H9 (cell line): ENCODE data around the gene MRGPRG. TPM values are rescaled to one million over a fixed set of nuclear protein-coding genes. Genes with fewer than 3 reads are reported as not detected.

Experiments used
- DNase-seq: peaks from one replicate; pipeline ENCODE4 v3.0.0-alpha.2; 2017
- H2AFZ ChIP-seq: one replicate; pipeline ENCODE4 v1.6.1; 2013; ENCODE audit warnings: mild to moderate bottlenecking, low read length, control low read depth, moderate library complexity
- H2AK5ac ChIP-seq: 2 replicates; pipeline ENCODE4 v1.6.1; 2013; ENCODE audit warnings: low read length, control low read depth, mixed read lengths; ENCODE audit not compliant: insufficient read length
- H2BK120ac ChIP-seq: one replicate; pipeline ENCODE4 v1.6.1; 2013; ENCODE audit warnings: low read depth, mild to moderate bottlenecking, low read length, control low read depth, inconsistent platforms; ENCODE audit not compliant: poor library complexity, severe bottlenecking
- H2BK12ac ChIP-seq: 2 replicates; pipeline ENCODE4 v1.6.1; 2013; ENCODE audit warnings: low read length, control low read depth, mixed read lengths, low read depth; ENCODE audit not compliant: insufficient read length
- H2BK15ac ChIP-seq: 2 replicates; pipeline ENCODE4 v1.6.1; 2013; ENCODE audit warnings: low read depth, low read length, control low read depth
- H2BK20ac ChIP-seq: one replicate; pipeline ENCODE4 v1.6.1; 2013; ENCODE audit warnings: low read depth, mild to moderate bottlenecking, low read length, control low read depth, inconsistent platforms; ENCODE audit not compliant: poor library complexity, severe bottlenecking
- H2BK5ac ChIP-seq: 2 replicates; pipeline ENCODE4 v1.6.1; 2013; ENCODE audit warnings: low read length, control low read depth, mixed read lengths; ENCODE audit not compliant: insufficient read length
- H3K14ac ChIP-seq: 2 replicates; pipeline ENCODE4 v1.6.1; 2013; ENCODE audit warnings: low read length, control low read depth; ENCODE audit not compliant: insufficient read depth
- H3K18ac ChIP-seq: 2 replicates; pipeline ENCODE4 v1.6.1; 2013; ENCODE audit warnings: low read depth, mild to moderate bottlenecking, mixed read lengths, low read length, control low read depth; ENCODE audit not compliant: insufficient read length
- H3K23ac ChIP-seq: 2 replicates; pipeline ENCODE4 v1.6.1; 2013; ENCODE audit warnings: low read length, control low read depth, mixed read lengths, low read depth; ENCODE audit not compliant: insufficient read length
- H3K23me2 ChIP-seq: 2 replicates; pipeline ENCODE4 v1.6.1; 2013; ENCODE audit warnings: low read depth, mild to moderate bottlenecking, mixed read lengths, low read length, control low read depth; ENCODE audit not compliant: insufficient read length, poor library complexity, severe bottlenecking
- H3K27ac ChIP-seq: 2 replicates; pipeline ENCODE4 v1.5.1; 2013; ENCODE audit warnings: low read length, control low read depth, mixed read lengths, low read depth; ENCODE audit not compliant: insufficient read length
- H3K27me3 ChIP-seq: 2 replicates; pipeline ENCODE4 v1.6.1; 2013; ENCODE audit warnings: low read length, control low read depth, inconsistent platforms; ENCODE audit not compliant: insufficient read depth
- H3K4ac ChIP-seq: 2 replicates; pipeline ENCODE4 v1.6.1; 2013; ENCODE audit warnings: low read depth, mild to moderate bottlenecking, control low read depth, inconsistent platforms, low read length, moderate library complexity
- H3K4me1 ChIP-seq: 2 replicates; pipeline ENCODE4 v1.6.1; 2013; ENCODE audit warnings: low read length, control low read depth, inconsistent platforms; ENCODE audit not compliant: insufficient read depth
- H3K4me2 ChIP-seq: 2 replicates; pipeline ENCODE4 v1.6.1; 2013; ENCODE audit warnings: low read length, control low read depth, mixed read lengths; ENCODE audit not compliant: insufficient read length, insufficient read depth
- H3K56ac ChIP-seq: 2 replicates; pipeline ENCODE4 v1.6.1; 2013; ENCODE audit warnings: low read depth, mild to moderate bottlenecking, mixed read lengths, low read length, control low read depth; ENCODE audit not compliant: insufficient read length
- H3K79me1 ChIP-seq: 2 replicates; pipeline ENCODE4 v1.6.1; 2013; ENCODE audit warnings: low read depth, mild to moderate bottlenecking, moderate library complexity, low read length, control low read depth, inconsistent platforms; ENCODE audit not compliant: insufficient read depth, poor library complexity, severe bottlenecking
- H3K79me2 ChIP-seq: 2 replicates; pipeline ENCODE4 v1.6.1; 2013; ENCODE audit warnings: low read length, control low read depth, inconsistent platforms; ENCODE audit not compliant: insufficient read depth
- H3K9ac ChIP-seq: 2 replicates; pipeline ENCODE4 v1.6.1; 2013; ENCODE audit warnings: low read length, control low read depth, mixed read lengths; ENCODE audit not compliant: insufficient read length; ENCODE audit errors: extremely low read depth
- H3K9me3 ChIP-seq: one replicate; pipeline ENCODE4 v1.6.1; 2013; ENCODE audit warnings: low read depth, low read length, inconsistent platforms; ENCODE audit not compliant: control insufficient read depth
- H3T11ph ChIP-seq: one replicate; pipeline ENCODE4 v1.6.1; 2013; ENCODE audit warnings: mild to moderate bottlenecking, low read length, control low read depth, inconsistent platforms
- H4K20me1 ChIP-seq: one replicate; pipeline ENCODE4 v1.6.1; 2013; ENCODE audit not compliant: control insufficient read depth, insufficient read length, insufficient read depth
- H4K5ac ChIP-seq: 2 replicates; pipeline ENCODE4 v1.6.1; 2013; ENCODE audit warnings: low read depth, mild to moderate bottlenecking, mixed read lengths, low read length, control low read depth; ENCODE audit not compliant: insufficient read length
- H4K8ac ChIP-seq: replicated peaks from 2 replicates; pipeline ENCODE4 v1.6.1; 2013; ENCODE audit warnings: low read length, control low read depth, mixed read lengths, low read depth; ENCODE audit not compliant: insufficient read length
- H4K91ac ChIP-seq: 2 replicates; pipeline ENCODE4 v1.6.1; 2013; ENCODE audit warnings: low read depth, mild to moderate bottlenecking, moderate library complexity, mixed read lengths, low read length, control low read depth; ENCODE audit not compliant: insufficient read length
- H3K27ac Mint-ChIP-seq, 3 experiments: 2 replicates in 2 of 3; 3 replicates in 1 of 3; pipeline ENCODE4 v1.8.0; 2020 to 2021; ENCODE audit warnings: mixed read lengths in 3 of 3, mild to moderate bottlenecking in 1 of 3, moderate library complexity in 1 of 3
- H3K27me3 Mint-ChIP-seq: 2 replicates; pipeline ENCODE4 v1.8.0; 2021; ENCODE audit warnings: low read depth, mild to moderate bottlenecking, moderate library complexity, mixed read lengths
- H3K36me3 Mint-ChIP-seq, 3 experiments: 2 replicates in 2 of 3; 3 replicates in 1 of 3; pipeline ENCODE4 v1.8.0; 2020 to 2021; ENCODE audit warnings: low read depth in 3 of 3, mixed read lengths in 3 of 3; ENCODE audit not compliant: insufficient read depth in 1 of 3
- H3K4me1 Mint-ChIP-seq, 2 experiments: 2 replicates each; pipeline ENCODE4 v1.8.0; 2020; ENCODE audit warnings: mixed read lengths in 2 of 2
- H3K4me3 Mint-ChIP-seq, 2 experiments: 2 replicates in 1 of 2; 3 replicates in 1 of 2; pipeline ENCODE4 v1.8.0; 2020 to 2021; ENCODE audit warnings: mild to moderate bottlenecking in 2 of 2, mixed read lengths in 2 of 2, moderate library complexity in 1 of 2
- H3K9me3 Mint-ChIP-seq, 2 experiments: 2 replicates in 1 of 2; 3 replicates in 1 of 2; pipeline ENCODE4 v1.8.0; 2020; ENCODE audit warnings: mild to moderate bottlenecking in 2 of 2, mixed read lengths in 2 of 2, moderate library complexity in 1 of 2
- CTCF ChIP-seq: fragments of 200-600 bp; sonication (generic); conservative IDR thresholded peaks from 3 replicates; pipeline ENCODE4 v1.8.0; 2021; ENCODE audit warnings: antibody characterized with exemption, mild to moderate bottlenecking
- WGBS: extraction: QIAGEN DNeasy Blood & Tissue Kit; methylation state at CpG from one replicate; pipeline ENCODE4 v1.1.7; 2013; ENCODE audit warnings: missing lambda C conversion rate, low lambda C conversion rate, mixed read lengths; ENCODE audit not compliant: insufficient read length; ENCODE audit errors: extremely low coverage; 5-methylcytosine and 5-hydroxymethylcytosine counted together
- total RNA-seq: library from RNA; stranded (reverse); gene quantifications from 2 replicates; pipeline ENCODE4 v1.2.1, GENCODE V29; 2021

Gene MRGPRG
- total RNA-seq, 1 experiment from 2014 or later, result not detected

GRCh38 chr11:3204141-3205015, 14.2 kb downstream of the MRGPRG start:
- H2AK5ac ChIP-seq, result no peak overlapping the region
- no peaks in the 10 kb centered on the region for H3K79me1 ChIP-seq
- H3T11ph ChIP-seq, result no peak overlapping the region
- peak overlapping the region; percentile 53 for H3K4me2 ChIP-seq
- H3K27ac ChIP-seq, result no peak overlapping the region
- no peak overlapping the region for H2AFZ ChIP-seq
- H2BK15ac ChIP-seq, result no peak overlapping the region
- no peak overlapping the region for H3K27ac Mint-ChIP-seq
- H3K4me3 Mint-ChIP-seq, result no peak overlapping the region; a peak in 1 of 5 replicates
- H3K4ac ChIP-seq, result no peak overlapping the region
- no peaks in the 10 kb centered on the region for H3K9me3 Mint-ChIP-seq
- H3K4me1 Mint-ChIP-seq, result peaks cover 8 to 9% of the 10 kb centered on the region in 2 experiments
- no CpG with 5 or more reads among the region's 24 CpGs for WGBS
- no peak overlapping the region for H2BK120ac ChIP-seq
- H3K27me3 ChIP-seq, result peaks cover 9% of the 10 kb centered on the region; the same call in 1 of the 2 replicates
- no peak overlapping the region for H3K56ac ChIP-seq
- H3K9me3 ChIP-seq, result no peaks in the 10 kb centered on the region
- no peak overlapping the region for H4K5ac ChIP-seq
- H2BK5ac ChIP-seq, result no peak overlapping the region
- H2BK20ac ChIP-seq, result no peak overlapping the region
- H3K23ac ChIP-seq, result no peak overlapping the region
- no peak overlapping the region for H4K91ac ChIP-seq
- no peak overlapping the region for H4K8ac ChIP-seq
- no peak overlapping the region for H2BK12ac ChIP-seq
- no peak for DNase-seq
- peaks cover 2% of the 10 kb centered on the region for H4K20me1 ChIP-seq
- no peak overlapping the region for H3K9ac ChIP-seq
- H3K18ac ChIP-seq, result no peak overlapping the region
- no peaks in the 10 kb centered on the region for H3K36me3 Mint-ChIP-seq
- H3K79me2 ChIP-seq, result no peaks in the 10 kb centered on the region
- no peak overlapping the region; the same call in 1 of the 2 replicates for H3K14ac ChIP-seq
- no peak for TF ChIP-seq CTCF
- no peaks in the 10 kb centered on the region for H3K4me1 ChIP-seq
- peaks cover 9% of the 10 kb centered on the region for H3K23me2 ChIP-seq
- peaks cover 64% of the 10 kb centered on the region for H3K27me3 Mint-ChIP-seq
